OCI-LY3 (cell line): ENCODE results near the gene CLCN5.

Source experiments
- EZH2phosphoT487 ChIP-seq: fragments of 200-600 bp; shearing (Covaris generic); IDR thresholded peaks from 2 replicates; pipeline ENCODE4 v1.6.1; 2018; ENCODE audit warnings: antibody characterized with exemption, mixed run types, low read depth
- TF ChIP-seq, protein P1 (sequence below): fragments of 200-600, 300-600 bp; sonication (generic); IDR thresholded peaks from 2 replicates; pipeline ENCODE4 v1.5.1; 2014; ENCODE audit warnings: antibody characterized with exemption, low read length, low read depth

DNA sequence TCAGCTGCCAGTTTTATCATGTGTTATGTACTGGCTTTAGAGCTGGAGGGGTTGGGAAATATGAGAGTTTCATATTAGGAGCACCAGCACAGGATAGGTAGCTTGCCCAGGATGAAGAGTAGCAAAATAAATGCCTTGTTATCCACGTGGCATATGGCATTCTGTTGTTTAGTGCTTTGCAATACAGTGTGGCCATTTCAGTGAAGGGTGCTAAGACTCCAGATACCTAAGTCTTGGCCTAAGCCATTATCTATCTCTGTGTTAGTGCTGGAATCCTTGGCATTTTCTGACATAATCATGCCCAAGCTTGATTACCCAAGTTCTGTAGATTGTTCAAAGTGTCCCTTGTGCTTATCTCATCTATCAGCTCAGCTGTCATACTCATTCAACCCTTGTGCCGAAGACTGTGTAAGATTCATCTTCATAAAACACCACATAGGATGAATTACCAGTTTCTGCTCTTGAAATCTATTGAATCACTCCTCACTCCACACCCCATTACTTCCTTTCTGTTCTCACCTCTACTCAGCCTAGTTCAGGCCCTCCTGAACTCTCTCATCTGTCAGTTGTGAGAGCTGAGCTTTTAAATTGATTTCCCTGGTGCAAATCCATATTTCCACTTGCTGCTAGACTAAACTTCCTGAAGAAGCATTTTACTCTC is 73.5 kb downstream of the CLCN5 start:
- TF ChIP-seq, protein P1, sequence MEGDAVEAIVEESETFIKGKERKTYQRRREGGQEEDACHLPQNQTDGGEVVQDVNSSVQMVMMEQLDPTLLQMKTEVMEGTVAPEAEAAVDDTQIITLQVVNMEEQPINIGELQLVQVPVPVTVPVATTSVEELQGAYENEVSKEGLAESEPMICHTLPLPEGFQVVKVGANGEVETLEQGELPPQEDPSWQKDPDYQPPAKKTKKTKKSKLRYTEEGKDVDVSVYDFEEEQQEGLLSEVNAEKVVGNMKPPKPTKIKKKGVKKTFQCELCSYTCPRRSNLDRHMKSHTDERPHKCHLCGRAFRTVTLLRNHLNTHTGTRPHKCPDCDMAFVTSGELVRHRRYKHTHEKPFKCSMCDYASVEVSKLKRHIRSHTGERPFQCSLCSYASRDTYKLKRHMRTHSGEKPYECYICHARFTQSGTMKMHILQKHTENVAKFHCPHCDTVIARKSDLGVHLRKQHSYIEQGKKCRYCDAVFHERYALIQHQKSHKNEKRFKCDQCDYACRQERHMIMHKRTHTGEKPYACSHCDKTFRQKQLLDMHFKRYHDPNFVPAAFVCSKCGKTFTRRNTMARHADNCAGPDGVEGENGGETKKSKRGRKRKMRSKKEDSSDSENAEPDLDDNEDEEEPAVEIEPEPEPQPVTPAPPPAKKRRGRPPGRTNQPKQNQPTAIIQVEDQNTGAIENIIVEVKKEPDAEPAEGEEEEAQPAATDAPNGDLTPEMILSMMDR: no peak
- TF ChIP-seq EZH2phosphoT487: no peak
